H9 (cell line): Measurements from ENCODE around the gene DGLUCY. TPM values are rescaled to one million over a fixed set of nuclear protein-coding genes. Genes with fewer than 3 reads are reported as not detected.

ENCODE experiments used
- DNase-seq: peaks from one replicate; pipeline ENCODE4 v3.0.0-alpha.2; 2017
- H2AFZ ChIP-seq: one replicate; pipeline ENCODE4 v1.6.1; 2013; ENCODE audit warnings: mild to moderate bottlenecking, low read length, control low read depth, moderate library complexity
- H2AK5ac ChIP-seq: 2 replicates; pipeline ENCODE4 v1.6.1; 2013; ENCODE audit warnings: low read length, control low read depth, mixed read lengths; ENCODE audit not compliant: insufficient read length
- H2BK120ac ChIP-seq: one replicate; pipeline ENCODE4 v1.6.1; 2013; ENCODE audit warnings: low read depth, mild to moderate bottlenecking, low read length, control low read depth, inconsistent platforms; ENCODE audit not compliant: poor library complexity, severe bottlenecking
- H2BK12ac ChIP-seq: 2 replicates; pipeline ENCODE4 v1.6.1; 2013; ENCODE audit warnings: low read length, control low read depth, mixed read lengths, low read depth; ENCODE audit not compliant: insufficient read length
- H2BK15ac ChIP-seq: 2 replicates; pipeline ENCODE4 v1.6.1; 2013; ENCODE audit warnings: low read depth, low read length, control low read depth
- H2BK20ac ChIP-seq: one replicate; pipeline ENCODE4 v1.6.1; 2013; ENCODE audit warnings: low read depth, mild to moderate bottlenecking, low read length, control low read depth, inconsistent platforms; ENCODE audit not compliant: poor library complexity, severe bottlenecking
- H2BK5ac ChIP-seq: 2 replicates; pipeline ENCODE4 v1.6.1; 2013; ENCODE audit warnings: low read length, control low read depth, mixed read lengths; ENCODE audit not compliant: insufficient read length
- H3K14ac ChIP-seq: 2 replicates; pipeline ENCODE4 v1.6.1; 2013; ENCODE audit warnings: low read length, control low read depth; ENCODE audit not compliant: insufficient read depth
- H3K18ac ChIP-seq: 2 replicates; pipeline ENCODE4 v1.6.1; 2013; ENCODE audit warnings: low read depth, mild to moderate bottlenecking, mixed read lengths, low read length, control low read depth; ENCODE audit not compliant: insufficient read length
- H3K23ac ChIP-seq: 2 replicates; pipeline ENCODE4 v1.6.1; 2013; ENCODE audit warnings: low read length, control low read depth, mixed read lengths, low read depth; ENCODE audit not compliant: insufficient read length
- H3K23me2 ChIP-seq: 2 replicates; pipeline ENCODE4 v1.6.1; 2013; ENCODE audit warnings: low read depth, mild to moderate bottlenecking, mixed read lengths, low read length, control low read depth; ENCODE audit not compliant: insufficient read length, poor library complexity, severe bottlenecking
- H3K27ac ChIP-seq: 2 replicates; pipeline ENCODE4 v1.5.1; 2013; ENCODE audit warnings: low read length, control low read depth, mixed read lengths, low read depth; ENCODE audit not compliant: insufficient read length
- H3K27me3 ChIP-seq: 2 replicates; pipeline ENCODE4 v1.6.1; 2013; ENCODE audit warnings: low read length, control low read depth, inconsistent platforms; ENCODE audit not compliant: insufficient read depth
- H3K4ac ChIP-seq: 2 replicates; pipeline ENCODE4 v1.6.1; 2013; ENCODE audit warnings: low read depth, mild to moderate bottlenecking, control low read depth, inconsistent platforms, low read length, moderate library complexity
- H3K4me1 ChIP-seq: 2 replicates; pipeline ENCODE4 v1.6.1; 2013; ENCODE audit warnings: low read length, control low read depth, inconsistent platforms; ENCODE audit not compliant: insufficient read depth
- H3K4me2 ChIP-seq: 2 replicates; pipeline ENCODE4 v1.6.1; 2013; ENCODE audit warnings: low read length, control low read depth, mixed read lengths; ENCODE audit not compliant: insufficient read length, insufficient read depth
- H3K56ac ChIP-seq: 2 replicates; pipeline ENCODE4 v1.6.1; 2013; ENCODE audit warnings: low read depth, mild to moderate bottlenecking, mixed read lengths, low read length, control low read depth; ENCODE audit not compliant: insufficient read length
- H3K79me1 ChIP-seq: 2 replicates; pipeline ENCODE4 v1.6.1; 2013; ENCODE audit warnings: low read depth, mild to moderate bottlenecking, moderate library complexity, low read length, control low read depth, inconsistent platforms; ENCODE audit not compliant: insufficient read depth, poor library complexity, severe bottlenecking
- H3K79me2 ChIP-seq: 2 replicates; pipeline ENCODE4 v1.6.1; 2013; ENCODE audit warnings: low read length, control low read depth, inconsistent platforms; ENCODE audit not compliant: insufficient read depth
- H3K9ac ChIP-seq: 2 replicates; pipeline ENCODE4 v1.6.1; 2013; ENCODE audit warnings: low read length, control low read depth, mixed read lengths; ENCODE audit not compliant: insufficient read length; ENCODE audit errors: extremely low read depth
- H3K9me3 ChIP-seq: one replicate; pipeline ENCODE4 v1.6.1; 2013; ENCODE audit warnings: low read depth, low read length, inconsistent platforms; ENCODE audit not compliant: control insufficient read depth
- H3T11ph ChIP-seq: one replicate; pipeline ENCODE4 v1.6.1; 2013; ENCODE audit warnings: mild to moderate bottlenecking, low read length, control low read depth, inconsistent platforms
- H4K20me1 ChIP-seq: one replicate; pipeline ENCODE4 v1.6.1; 2013; ENCODE audit not compliant: control insufficient read depth, insufficient read length, insufficient read depth
- H4K5ac ChIP-seq: 2 replicates; pipeline ENCODE4 v1.6.1; 2013; ENCODE audit warnings: low read depth, mild to moderate bottlenecking, mixed read lengths, low read length, control low read depth; ENCODE audit not compliant: insufficient read length
- H4K8ac ChIP-seq: replicated peaks from 2 replicates; pipeline ENCODE4 v1.6.1; 2013; ENCODE audit warnings: low read length, control low read depth, mixed read lengths, low read depth; ENCODE audit not compliant: insufficient read length
- H4K91ac ChIP-seq: 2 replicates; pipeline ENCODE4 v1.6.1; 2013; ENCODE audit warnings: low read depth, mild to moderate bottlenecking, moderate library complexity, mixed read lengths, low read length, control low read depth; ENCODE audit not compliant: insufficient read length
- H3K27ac Mint-ChIP-seq, 3 experiments: 2 replicates in 2 of 3; 3 replicates in 1 of 3; pipeline ENCODE4 v1.8.0; 2020 to 2021; ENCODE audit warnings: mixed read lengths in 3 of 3, mild to moderate bottlenecking in 1 of 3, moderate library complexity in 1 of 3
- H3K27me3 Mint-ChIP-seq: 2 replicates; pipeline ENCODE4 v1.8.0; 2021; ENCODE audit warnings: low read depth, mild to moderate bottlenecking, moderate library complexity, mixed read lengths
- H3K36me3 Mint-ChIP-seq, 3 experiments: 2 replicates in 2 of 3; 3 replicates in 1 of 3; pipeline ENCODE4 v1.8.0; 2020 to 2021; ENCODE audit warnings: low read depth in 3 of 3, mixed read lengths in 3 of 3; ENCODE audit not compliant: insufficient read depth in 1 of 3
- H3K4me1 Mint-ChIP-seq, 2 experiments: 2 replicates each; pipeline ENCODE4 v1.8.0; 2020; ENCODE audit warnings: mixed read lengths in 2 of 2
- H3K4me3 Mint-ChIP-seq, 2 experiments: 2 replicates in 1 of 2; 3 replicates in 1 of 2; pipeline ENCODE4 v1.8.0; 2020 to 2021; ENCODE audit warnings: mild to moderate bottlenecking in 2 of 2, mixed read lengths in 2 of 2, moderate library complexity in 1 of 2
- H3K9me3 Mint-ChIP-seq, 2 experiments: 2 replicates in 1 of 2; 3 replicates in 1 of 2; pipeline ENCODE4 v1.8.0; 2020; ENCODE audit warnings: mild to moderate bottlenecking in 2 of 2, mixed read lengths in 2 of 2, moderate library complexity in 1 of 2
- CTCF ChIP-seq: fragments of 200-600 bp; sonication (generic); conservative IDR thresholded peaks from 3 replicates; pipeline ENCODE4 v1.8.0; 2021; ENCODE audit warnings: antibody characterized with exemption, mild to moderate bottlenecking
- WGBS: extraction: QIAGEN DNeasy Blood & Tissue Kit; methylation state at CpG from one replicate; pipeline ENCODE4 v1.1.7; 2013; ENCODE audit warnings: missing lambda C conversion rate, low lambda C conversion rate, mixed read lengths; ENCODE audit not compliant: insufficient read length; ENCODE audit errors: extremely low coverage; 5-methylcytosine and 5-hydroxymethylcytosine counted together
- total RNA-seq: library from RNA; stranded (reverse); gene quantifications from 2 replicates; pipeline ENCODE4 v1.2.1, GENCODE V29; 2021

DGLUCY gene
- total RNA-seq, 1 experiment from 2014 or later: 29.6 TPM

GRCh38 chr14:91252871-91253794 is 139.3 kb downstream of the DGLUCY start:
- Histone ChIP-seq H3K27ac (no peak overlapping the region), H2AK5ac (no peak overlapping the region), H3K4me2 (peak overlapping the region; percentile 79), H3K18ac (no peak overlapping the region), H2BK12ac (no peak overlapping the region), H3K27me3 (no peaks in the 10 kb centered on the region; the same call in 1 of the 2 replicates), H4K5ac (no peak overlapping the region), H3K4me1 (peaks cover 2% of the 10 kb centered on the region; the same call in 1 of the 2 replicates), H3K14ac (peak overlapping the region; percentile 50; the same call in 1 of the 2 replicates), H3K56ac (no peak overlapping the region), H3K9me3 (no peaks in the 10 kb centered on the region), H2BK15ac (no peak overlapping the region), H3K4ac (no peak overlapping the region), H3K23ac (no peak overlapping the region), H3K23me2 (peaks cover 3% of the 10 kb centered on the region), H4K91ac (no peak overlapping the region), H4K8ac (no peak overlapping the region), H2BK5ac (no peak overlapping the region), H3K79me1 (no peaks in the 10 kb centered on the region), H2BK120ac (no peak overlapping the region), H4K20me1 (no peaks in the 10 kb centered on the region), H3K9ac (no peak overlapping the region), H3K79me2 (no peaks in the 10 kb centered on the region), H3T11ph (no peak overlapping the region), H2BK20ac (no peak overlapping the region), H2AFZ (peak overlapping the region; percentile 33)
- Mint-ChIP-seq H3K36me3 (no peaks in the 10 kb centered on the region), H3K4me1 (peaks cover 24 to 26% of the 10 kb centered on the region in 2 experiments), H3K27ac (no peak overlapping the region), H3K4me3 (peak overlapping the region; percentile 74 to 82), H3K27me3 (peaks cover 44% of the 10 kb centered on the region), H3K9me3 (no peaks in the 10 kb centered on the region)
- WGBS: no CpG with 5 or more reads among the region's 95 CpGs
- peak; percentile 69 for DNase-seq
- peak; percentile 57 for TF ChIP-seq CTCF
